Endothelial cell (in vitro differentiated cells): ENCODE measurements around the gene SLC10A4. TPM values are rescaled to one million over a fixed set of nuclear protein-coding genes. Genes with fewer than 3 reads are reported as not detected.

Source experiments
- DNase-seq: peaks from one replicate; pipeline ENCODE4 v3.0.0; 2021; ENCODE audit warnings: low spot score
- H3K27ac Mint-ChIP-seq: one replicate; pipeline ENCODE4 v1.8.0; 2021; ENCODE audit warnings: mixed read lengths, inconsistent platforms; ENCODE audit not compliant: unreplicated experiment
- H3K27me3 Mint-ChIP-seq: one replicate; pipeline ENCODE4 v1.8.0; 2021; ENCODE audit warnings: mild to moderate bottlenecking, moderate library complexity, mixed read lengths, inconsistent platforms; ENCODE audit not compliant: unreplicated experiment
- H3K36me3 Mint-ChIP-seq: one replicate; pipeline ENCODE4 v1.8.0; 2021; ENCODE audit warnings: mild to moderate bottlenecking, low read depth, mixed read lengths, inconsistent platforms; ENCODE audit not compliant: unreplicated experiment
- H3K4me1 Mint-ChIP-seq: one replicate; pipeline ENCODE4 v1.8.0; 2021; ENCODE audit warnings: mild to moderate bottlenecking, mixed read lengths, inconsistent platforms; ENCODE audit not compliant: unreplicated experiment
- H3K4me3 Mint-ChIP-seq: one replicate; pipeline ENCODE4 v1.8.0; 2021; ENCODE audit warnings: mild to moderate bottlenecking, mixed read lengths, inconsistent platforms; ENCODE audit not compliant: unreplicated experiment
- H3K9me3 Mint-ChIP-seq: one replicate; pipeline ENCODE4 v1.8.0; 2021; ENCODE audit warnings: mixed read lengths, inconsistent platforms; ENCODE audit not compliant: unreplicated experiment
- CTCF ChIP-seq: fragments of 200-600 bp; sonication (generic); IDR thresholded peaks from one replicate; pipeline ENCODE4 v1.5.0; 2021; ENCODE audit warnings: antibody characterized with exemption; ENCODE audit not compliant: unreplicated experiment
- total RNA-seq: library from RNA; stranded (reverse); fragmentation: NEBNext Ultra II Directional; extraction: Animal tissue kit (Norgen Biotek cat#: 25700); gene quantifications from one replicate; pipeline ENCODE4 v1.2.1, GENCODE V29; 2021; ENCODE audit not compliant: unreplicated experiment

The SLC10A4 gene
- total RNA-seq, 1 donor from 2014 or later: 0.28 TPM

GRCh38 chr4:48472794-48473193 is 10.3 kb upstream of the SLC10A4 start:
- H3K36me3 Mint-ChIP-seq: no peaks in the 10 kb centered on the region
- no peak overlapping the region for H3K27ac Mint-ChIP-seq
- no peak for DNase-seq
- H3K9me3 Mint-ChIP-seq: no peaks in the 10 kb centered on the region
- peaks cover 5% of the 10 kb centered on the region for H3K27me3 Mint-ChIP-seq
- TF ChIP-seq CTCF: no peak
- H3K4me1 Mint-ChIP-seq: no peaks in the 10 kb centered on the region
- H3K4me3 Mint-ChIP-seq: no peak overlapping the region

- Mint-ChIP-seq H3K4me1 (no peaks in the 10 kb centered on the region), H3K36me3 (no peaks in the 10 kb centered on the region), H3K9me3 (no peaks in the 10 kb centered on the region), H3K27ac (no peak overlapping the region), H3K27me3 (no peaks in the 10 kb centered on the region), H3K4me3 (no peak overlapping the region)
- DNase-seq: no peak
- TF ChIP-seq CTCF: no peak
These were observed 7.4 kb upstream of the SLC10A4 start for GRCh38 chr4:48475770-48476169.

- Mint-ChIP-seq H3K27ac (no peak overlapping the region), H3K36me3 (peaks cover 4% of the 10 kb centered on the region), H3K9me3 (no peaks in the 10 kb centered on the region), H3K4me3 (no peak overlapping the region), H3K4me1 (no peaks in the 10 kb centered on the region), H3K27me3 (peaks cover 10% of the 10 kb centered on the region)
- no peak for TF ChIP-seq CTCF
- no peak for DNase-seq
These were observed 4.9 kb upstream of the SLC10A4 start for GRCh38 chr4:48478273-48478672.

GRCh38 chr4:48481581-48481980 is 1.6 kb upstream of the SLC10A4 start:
- Mint-ChIP-seq H3K27me3 (peaks cover 21% of the 10 kb centered on the region), H3K9me3 (no peaks in the 10 kb centered on the region), H3K4me3 (no peak overlapping the region), H3K27ac (no peak overlapping the region), H3K4me1 (no peaks in the 10 kb centered on the region), H3K36me3 (peaks cover 4% of the 10 kb centered on the region)
- no peak for TF ChIP-seq CTCF
- DNase-seq: no peak

- no peak for TF ChIP-seq CTCF
- Mint-ChIP-seq H3K36me3 (peaks cover 4% of the 10 kb centered on the region), H3K27me3 (peaks cover 27% of the 10 kb centered on the region), H3K27ac (no peak overlapping the region), H3K9me3 (no peaks in the 10 kb centered on the region), H3K4me3 (peak overlapping the region; percentile 39), H3K4me1 (no peaks in the 10 kb centered on the region)
- no peak for DNase-seq
These were observed 792 bp downstream of the SLC10A4 start for GRCh38 chr4:48483777-48484493.
